ENCODE measurements around the gene IFFO2.

DNA sequence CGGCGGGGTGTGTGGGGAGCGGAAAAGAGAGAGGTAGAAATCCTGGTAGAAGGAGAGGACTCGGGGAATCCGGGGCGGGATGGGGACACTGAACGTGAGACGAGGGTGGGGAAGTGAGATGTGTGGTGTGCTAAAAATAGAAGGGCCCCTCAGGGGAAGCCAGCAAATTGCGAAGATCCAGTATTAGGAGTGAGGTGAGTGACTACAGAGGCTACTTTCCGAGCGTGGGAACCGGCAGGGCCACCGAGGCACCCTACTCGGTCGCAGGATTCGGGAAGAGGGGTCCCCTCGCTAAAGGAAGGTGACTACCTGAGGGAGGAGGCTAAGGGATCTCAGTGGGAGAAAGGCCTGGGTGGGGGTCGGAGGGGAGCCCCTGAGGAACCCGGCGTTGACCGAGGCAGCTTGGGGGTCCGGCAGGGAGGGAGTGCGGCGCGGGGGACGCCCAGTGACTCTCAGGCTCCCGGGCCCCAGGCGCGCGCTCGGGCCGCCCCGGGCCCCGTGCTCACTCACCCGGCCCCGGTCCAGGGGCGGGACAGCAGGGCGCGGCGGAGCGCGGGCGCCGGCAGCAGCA, 54.4 kb downstream of the IFFO2 start:
- TF ChIP-seq POLR2A (IDR thresholded peaks at IDR 0.05): peak in 3 of 4 donors; percentile 67 to 84 (median 75)
- TF ChIP-seq CTCF (IDR thresholded peaks at IDR 0.05): no peak

All from esophagus squamous epithelium (tissue), 4 donors.